Measurements from ENCODE around the gene CRY1. TPM values are rescaled to one million over a fixed set of nuclear protein-coding genes. Genes with fewer than 3 reads are reported as not detected.

The CRY1 gene
- polyA plus RNA-seq, 1 donor (not counting 4 experiments of a cell fraction or from before 2014, with no cell fraction given) = 10.0 TPM

- Histone ChIP-seq H3K36me3 (ENCODE audit: control insufficient read depth in 2 of 2, extremely low read depth in 1 of 2, insufficient read depth in 2 of 2, low read length in 2 of 2) (no peaks in the 10 kb centered on the region), H3K4me3 (ENCODE audit: control insufficient read depth in 2 of 3, extremely low read depth in 1 of 3, insufficient read depth in 2 of 3, low read depth in 1 of 3, low read length in 3 of 3) (no peak overlapping the region), H3K27ac (ENCODE audit: control insufficient read depth, insufficient read depth, low read length) (no peak overlapping the region), H3K27me3 (ENCODE audit: control insufficient read depth, extremely low read depth, insufficient read depth, low read length) (no peaks in the 10 kb centered on the region), H3K79me2 (ENCODE audit: control insufficient read depth, insufficient read depth, low read length) (no peaks in the 10 kb centered on the region), H2AFZ (ENCODE audit: control insufficient read depth, low read length) (no peak overlapping the region), H3K4me1 (ENCODE audit: control insufficient read depth, extremely low read depth, insufficient read depth, low read length) (peaks cover 12% of the 10 kb centered on the region), H3K9ac (ENCODE audit: control insufficient read depth, extremely low read depth, insufficient read depth, low read length) (no peak overlapping the region), H3K9me3 (ENCODE audit: control insufficient read depth, low read depth, low read length) (peaks cover 2% of the 10 kb centered on the region), H3K4me2 (ENCODE audit: control insufficient read depth, extremely low read depth, insufficient read depth, low read depth, low read length) (no peak overlapping the region), H4K20me1 (ENCODE audit: control insufficient read depth, extremely low read depth, insufficient read depth, low read length) (no peaks in the 10 kb centered on the region), H3K9me1 (ENCODE audit: control insufficient read depth, extremely low read depth, insufficient read depth, low read length) (no peaks in the 10 kb centered on the region)
- no peak for TF ChIP-seq EZH2 (IDR thresholded peaks at IDR 0.05; ENCODE audit: low read length)
- TF ChIP-seq, protein P1, sequence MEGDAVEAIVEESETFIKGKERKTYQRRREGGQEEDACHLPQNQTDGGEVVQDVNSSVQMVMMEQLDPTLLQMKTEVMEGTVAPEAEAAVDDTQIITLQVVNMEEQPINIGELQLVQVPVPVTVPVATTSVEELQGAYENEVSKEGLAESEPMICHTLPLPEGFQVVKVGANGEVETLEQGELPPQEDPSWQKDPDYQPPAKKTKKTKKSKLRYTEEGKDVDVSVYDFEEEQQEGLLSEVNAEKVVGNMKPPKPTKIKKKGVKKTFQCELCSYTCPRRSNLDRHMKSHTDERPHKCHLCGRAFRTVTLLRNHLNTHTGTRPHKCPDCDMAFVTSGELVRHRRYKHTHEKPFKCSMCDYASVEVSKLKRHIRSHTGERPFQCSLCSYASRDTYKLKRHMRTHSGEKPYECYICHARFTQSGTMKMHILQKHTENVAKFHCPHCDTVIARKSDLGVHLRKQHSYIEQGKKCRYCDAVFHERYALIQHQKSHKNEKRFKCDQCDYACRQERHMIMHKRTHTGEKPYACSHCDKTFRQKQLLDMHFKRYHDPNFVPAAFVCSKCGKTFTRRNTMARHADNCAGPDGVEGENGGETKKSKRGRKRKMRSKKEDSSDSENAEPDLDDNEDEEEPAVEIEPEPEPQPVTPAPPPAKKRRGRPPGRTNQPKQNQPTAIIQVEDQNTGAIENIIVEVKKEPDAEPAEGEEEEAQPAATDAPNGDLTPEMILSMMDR (optimal IDR thresholded peaks at IDR 0.05 in 1 of 3, IDR thresholded peaks at IDR 0.05 in 1 of 3, conservative IDR thresholded peaks at IDR 0.05 in 1 of 3; ENCODE audit: extremely low read depth in 1 of 3, insufficient read depth in 2 of 3, low read length in 3 of 3) = no peak
- DNase-seq (ENCODE audit: low read depth, low spot score) (no peak), FAIRE-seq (no peak)
- dilution Hi-C loops (cut with MboI; ENCODE audit: extremely low pct_ligation_motif_present, low sequenced_read_pairs) = no loop called here
Measured at GRCh38 chr12:106950591-106950990, 142.8 kb downstream of the CRY1 start.

GRCh38 chr12:106947461-106947860 is 145.9 kb downstream of the CRY1 start:
- DNase-seq (ENCODE audit: low read depth, low spot score) = no peak
- no peak overlapping the region for H3K4me3 ChIP-seq (ENCODE audit: control insufficient read depth in 2 of 3, extremely low read depth in 1 of 3, insufficient read depth in 2 of 3, low read depth in 1 of 3, low read length in 3 of 3)
- TF ChIP-seq, protein P1 (optimal IDR thresholded peaks at IDR 0.05 in 1 of 3, IDR thresholded peaks at IDR 0.05 in 1 of 3, conservative IDR thresholded peaks at IDR 0.05 in 1 of 3; ENCODE audit: extremely low read depth in 1 of 3, insufficient read depth in 2 of 3, low read length in 3 of 3) = no peak
- TF ChIP-seq EZH2 (IDR thresholded peaks at IDR 0.05; ENCODE audit: low read length) = no peak
- no peak for FAIRE-seq
- no peaks in the 10 kb centered on the region for H3K4me1 ChIP-seq (ENCODE audit: control insufficient read depth, extremely low read depth, insufficient read depth, low read length)
- H3K9ac ChIP-seq (ENCODE audit: control insufficient read depth, extremely low read depth, insufficient read depth, low read length) = no peak overlapping the region
- H3K36me3 ChIP-seq (ENCODE audit: control insufficient read depth in 2 of 2, extremely low read depth in 1 of 2, insufficient read depth in 2 of 2, low read length in 2 of 2) = no peaks in the 10 kb centered on the region
- H3K4me2 ChIP-seq (ENCODE audit: control insufficient read depth, extremely low read depth, insufficient read depth, low read depth, low read length) = no peak overlapping the region
- H3K27me3 ChIP-seq (ENCODE audit: control insufficient read depth, extremely low read depth, insufficient read depth, low read length) = no peaks in the 10 kb centered on the region
- no peaks in the 10 kb centered on the region for H3K79me2 ChIP-seq (ENCODE audit: control insufficient read depth, insufficient read depth, low read length)
- no peaks in the 10 kb centered on the region for H4K20me1 ChIP-seq (ENCODE audit: control insufficient read depth, extremely low read depth, insufficient read depth, low read length)
- no peak overlapping the region for H3K27ac ChIP-seq (ENCODE audit: control insufficient read depth, insufficient read depth, low read length)
- H3K9me3 ChIP-seq (ENCODE audit: control insufficient read depth, low read depth, low read length) = peaks cover 2% of the 10 kb centered on the region
- dilution Hi-C loops (cut with MboI; ENCODE audit: extremely low pct_ligation_motif_present, low sequenced_read_pairs) = no loop called here
- no peaks in the 10 kb centered on the region for H3K9me1 ChIP-seq (ENCODE audit: control insufficient read depth, extremely low read depth, insufficient read depth, low read length)
- no peak overlapping the region for H2AFZ ChIP-seq (ENCODE audit: control insufficient read depth, low read length)
